GM19351 (cell line): ENCODE data around the gene HYCC2.
A peak's percentile ranks its signal among the peaks of the same experiment; 100 is the strongest.
"Not testable (repeated sequence)": the region's sequence is repeated elsewhere in the genome, so short reads cannot be mapped to it uniquely, and the experiment has no call there.

ENCODE experiments used
- ATAC-seq: cut with Tn5 transposase; IDR thresholded peaks from one replicate; pipeline ENCODE4 v1.9.1; 2021; ENCODE audit warnings: mild to moderate bottlenecking, moderate library complexity; ENCODE audit not compliant: unreplicated experiment

HYCC2 gene

DNA sequence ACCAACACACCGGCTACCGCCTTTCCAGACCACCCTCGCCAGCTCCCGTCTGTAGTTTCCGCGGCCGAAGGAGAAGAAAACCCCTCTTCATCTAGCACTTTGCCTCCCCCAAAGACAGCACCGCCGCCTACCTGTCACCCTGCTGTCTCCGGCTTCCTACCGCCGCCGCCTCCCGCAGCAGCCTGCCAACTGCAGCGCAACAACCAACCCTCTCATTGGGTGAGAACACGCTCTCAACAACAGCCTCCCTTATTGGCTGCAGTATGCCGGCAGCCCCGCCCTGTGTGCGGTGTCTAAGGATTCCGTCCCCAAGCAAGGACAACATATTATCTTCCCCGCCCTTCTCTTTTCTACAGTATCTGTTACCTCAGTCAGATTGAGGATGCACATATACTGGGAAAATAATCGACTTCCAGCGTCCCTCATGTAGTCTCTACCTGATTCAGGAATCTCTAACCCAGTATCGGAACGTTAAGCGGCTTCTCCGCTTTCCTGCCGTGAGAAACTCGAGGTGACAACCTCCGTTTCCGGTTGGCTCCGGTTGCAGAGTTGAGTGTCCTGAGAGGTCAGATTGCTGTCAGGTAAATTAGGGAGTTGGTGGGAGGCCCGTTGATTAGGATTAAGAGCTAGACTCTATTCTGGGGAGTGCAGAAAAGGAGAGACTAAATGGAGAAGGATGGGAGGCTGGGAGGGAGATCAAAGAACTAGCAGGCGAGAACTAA lies at the start of gene HYCC2, which contains the start of gene NDUFB3:
TSS of gene HYCC2 (minus strand) at position 193 of the 722 bp plus-strand sequence. CDS start 47,662 bp downstream, outside the sequence.
TSS of gene NDUFB3 (plus strand) at position 523 of the 722 bp plus-strand sequence. CDS start 6,882 bp downstream, outside the sequence.
- ATAC-seq: peak; percentile 96

- ATAC-seq: no peak
Observed at GRCh38 chr2:201118961-201119854, 47.7 kb upstream of the HYCC2 start.

DNA sequence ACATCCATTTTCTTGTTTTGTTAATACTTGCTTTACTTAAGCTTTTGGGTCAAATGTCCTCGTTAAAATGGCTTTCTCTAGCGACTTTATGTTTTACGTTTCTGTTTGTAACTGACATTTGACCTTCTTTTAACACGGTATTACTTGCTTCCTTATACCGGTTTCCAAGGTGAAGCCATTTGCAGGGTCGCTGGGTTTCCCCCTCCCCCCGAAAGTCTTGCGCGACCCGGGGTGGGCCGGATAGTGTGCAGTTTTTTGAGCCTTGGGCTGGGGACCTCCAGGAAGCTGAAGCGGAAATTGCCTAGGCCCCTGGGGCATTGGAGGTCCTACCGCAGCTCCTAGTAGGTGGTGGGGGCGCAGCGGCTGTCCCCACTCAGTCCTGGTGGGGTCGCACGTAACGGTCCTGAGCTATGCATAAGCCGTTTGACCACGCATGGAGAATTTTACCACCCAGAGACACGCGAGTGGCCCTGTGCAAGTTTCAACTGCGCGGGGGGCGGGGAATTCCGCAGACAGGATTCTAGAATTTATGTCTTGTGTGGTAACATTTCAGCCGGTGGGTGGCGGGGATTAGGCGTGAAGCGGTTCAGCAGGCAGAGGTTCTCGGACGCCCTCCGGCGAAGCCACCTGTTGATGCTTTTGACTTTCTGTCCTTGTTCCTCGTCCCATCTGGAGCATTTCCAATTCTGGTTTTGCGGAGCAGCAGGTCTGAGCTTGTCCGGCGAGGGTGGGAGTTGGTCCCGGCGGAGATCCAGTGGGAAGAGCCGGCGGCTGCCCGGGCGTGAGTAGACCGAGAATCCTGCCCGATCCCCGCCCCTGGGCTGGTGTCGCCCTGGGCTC lies 46.9 kb upstream of the HYCC2 start:
- ATAC-seq: peak; percentile 49

GRCh38 chr2:201117735-201118094 lies 46.2 kb upstream of the HYCC2 start:
- ATAC-seq: not testable (repeated sequence)

DNA sequence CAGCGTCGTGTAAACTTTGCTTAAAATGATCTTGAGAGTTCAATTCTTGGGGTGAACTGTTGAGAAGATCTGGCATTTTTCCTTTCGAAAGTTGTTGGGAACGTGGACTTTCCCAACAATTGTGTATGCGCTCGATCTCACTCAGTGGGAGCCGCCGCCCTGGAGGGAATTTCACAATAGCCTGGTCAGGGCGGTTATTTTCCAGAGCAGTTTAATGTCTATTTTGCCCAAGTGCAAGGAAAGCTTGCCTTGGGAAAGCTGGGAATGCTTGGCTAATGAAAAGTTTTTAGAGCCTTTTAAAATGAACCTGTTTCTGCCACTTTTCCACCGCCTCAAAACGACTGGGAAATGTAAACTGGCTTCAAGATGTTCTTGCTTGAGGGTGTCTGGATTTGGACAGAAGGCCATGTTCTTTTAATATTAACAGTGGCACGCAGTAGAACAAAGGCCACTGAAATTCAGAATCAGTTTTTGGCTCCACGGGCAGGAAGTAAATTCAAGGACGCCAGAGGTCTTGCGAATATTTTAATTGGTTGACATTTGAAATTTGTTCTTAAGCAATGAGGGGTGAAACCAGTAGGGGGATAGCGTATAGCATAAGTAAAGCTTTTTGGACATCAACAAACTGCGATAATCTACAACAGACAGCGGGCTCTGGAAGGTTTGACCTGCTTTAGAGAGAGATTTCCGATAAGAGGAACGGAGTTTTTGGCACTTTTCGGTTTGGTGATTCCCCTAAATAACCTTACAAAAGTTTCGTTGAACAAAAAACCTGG lies 45.7 kb upstream of the HYCC2 start:
- ATAC-seq: peak; percentile 28

DNA sequence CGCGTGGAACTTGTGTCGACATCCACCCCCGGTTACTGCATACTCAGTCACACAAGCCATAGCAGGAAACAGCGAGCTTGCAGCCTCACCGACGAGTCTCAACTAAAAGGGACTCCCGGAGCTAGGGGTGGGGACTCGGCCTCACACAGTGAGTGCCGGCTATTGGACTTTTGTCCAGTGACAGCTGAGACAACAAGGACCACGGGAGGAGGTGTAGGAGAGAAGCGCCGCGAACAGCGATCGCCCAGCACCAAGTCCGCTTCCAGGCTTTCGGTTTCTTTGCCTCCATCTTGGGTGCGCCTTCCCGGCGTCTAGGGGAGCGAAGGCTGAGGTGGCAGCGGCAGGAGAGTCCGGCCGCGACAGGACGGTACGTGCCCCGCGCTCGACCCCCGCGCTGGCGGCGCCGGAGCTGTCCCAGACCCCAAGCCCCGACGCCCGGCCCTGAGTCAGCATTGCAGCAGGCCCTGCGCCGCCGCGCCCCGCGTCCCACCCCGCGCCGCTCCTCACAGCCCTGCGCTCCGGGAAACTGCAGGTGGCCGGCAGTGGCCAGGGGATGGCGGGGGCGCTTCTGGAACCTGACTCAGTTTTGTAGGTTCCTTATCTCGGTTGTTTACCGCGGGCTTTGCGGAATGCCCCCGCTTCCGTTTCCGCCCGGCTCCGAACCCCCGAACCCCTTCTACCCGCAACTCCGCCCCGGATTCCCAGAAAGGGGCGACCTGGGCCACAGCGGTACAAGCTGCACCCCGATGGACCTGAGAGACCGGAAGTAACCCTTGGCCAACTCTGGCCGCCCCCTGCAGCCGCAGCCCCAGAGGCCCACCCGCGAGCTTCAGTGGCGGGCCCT lies 44.9 kb upstream of the HYCC2 start, which contains the start of gene CFLAR:
TSS of gene CFLAR (plus strand) at position 50 of the 844 bp plus-strand sequence. CDS start 13,702 bp downstream, outside the sequence.
- peak; percentile 34 for ATAC-seq

- no peak for ATAC-seq
Observed at GRCh38 chr2:201114846-201115245, 43.4 kb upstream of the HYCC2 start.

GRCh38 chr2:201114350-201114749 lies 42.9 kb upstream of the HYCC2 start:
- no peak for ATAC-seq

DNA sequence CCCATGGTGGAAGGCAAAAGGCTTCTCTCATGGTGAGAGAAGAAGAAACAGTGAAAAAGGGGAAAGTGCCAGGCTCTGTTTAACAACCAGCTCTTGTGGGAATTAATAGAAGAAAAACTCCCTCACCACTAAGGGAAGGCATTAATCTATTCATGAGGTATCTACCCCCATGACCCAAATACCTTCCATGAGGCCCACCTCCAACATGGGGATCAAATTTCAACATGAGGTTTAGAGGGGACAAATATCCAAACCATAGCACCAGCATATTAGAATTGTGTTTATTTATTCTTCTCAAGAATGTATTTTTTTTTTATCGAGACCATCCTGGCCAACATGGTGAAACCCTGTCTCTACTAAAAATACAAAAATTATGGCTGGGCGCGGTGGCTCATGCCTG lies 39.6 kb upstream of the HYCC2 start:
- no peak for ATAC-seq

DNA sequence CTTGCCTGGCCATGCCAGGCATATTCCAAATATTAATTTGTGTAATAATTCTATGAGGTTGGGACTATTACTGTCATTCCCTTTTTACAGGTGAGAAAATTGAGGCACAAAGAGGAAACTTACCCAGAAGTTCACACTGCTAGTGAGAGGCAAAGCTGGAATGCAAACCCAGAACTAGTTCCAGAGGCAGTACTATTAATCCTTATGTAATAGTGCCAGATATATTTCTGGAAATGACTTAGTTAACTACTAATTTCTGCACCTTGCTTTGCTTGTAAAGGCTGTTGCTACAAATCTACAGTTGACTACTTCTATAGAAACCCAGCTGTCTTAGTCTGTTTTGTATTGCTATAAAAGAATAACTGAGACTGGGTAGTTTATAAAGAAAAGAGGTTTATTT lies 39.1 kb upstream of the HYCC2 start:
- no peak for ATAC-seq

DNA sequence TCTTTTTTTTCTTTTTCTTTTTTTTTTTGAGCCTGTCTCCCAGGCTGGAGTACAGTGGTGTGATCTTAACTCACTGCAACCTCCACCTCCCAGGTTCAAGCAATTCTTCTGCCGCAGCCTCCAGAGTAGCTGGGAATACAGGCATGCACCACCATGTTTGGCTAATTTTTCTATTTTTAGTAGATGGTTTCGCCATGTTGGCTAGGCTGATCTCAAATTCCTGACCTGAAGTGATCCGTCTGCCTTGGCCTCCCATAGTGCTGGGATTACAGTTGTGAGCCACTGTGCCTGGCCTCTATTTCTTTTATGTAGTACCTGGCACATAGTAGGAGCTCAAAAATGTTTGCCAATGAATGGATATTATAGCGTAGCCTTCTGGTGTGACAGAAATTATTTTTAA lies 37.7 kb upstream of the HYCC2 start:
- ATAC-seq: no peak

DNA sequence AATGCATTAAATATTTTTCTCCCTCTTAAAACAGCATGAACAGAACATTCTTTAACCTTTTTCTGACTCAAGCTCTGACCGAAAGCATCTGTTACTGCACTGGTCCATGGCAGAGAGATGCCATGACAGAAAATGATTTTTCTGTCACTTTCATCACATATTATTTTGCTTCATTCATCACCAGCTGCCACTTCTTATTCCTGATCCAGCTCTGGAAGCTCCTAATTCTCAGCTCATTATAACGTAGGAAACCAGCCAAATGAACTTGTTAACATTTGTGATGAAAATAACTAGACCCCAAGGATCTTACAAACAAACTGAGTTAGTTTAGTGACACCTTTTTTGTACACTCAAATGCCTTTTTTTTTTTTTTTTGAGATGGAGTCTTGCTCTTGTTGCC lies 36.9 kb upstream of the HYCC2 start:
- no peak for ATAC-seq

DNA sequence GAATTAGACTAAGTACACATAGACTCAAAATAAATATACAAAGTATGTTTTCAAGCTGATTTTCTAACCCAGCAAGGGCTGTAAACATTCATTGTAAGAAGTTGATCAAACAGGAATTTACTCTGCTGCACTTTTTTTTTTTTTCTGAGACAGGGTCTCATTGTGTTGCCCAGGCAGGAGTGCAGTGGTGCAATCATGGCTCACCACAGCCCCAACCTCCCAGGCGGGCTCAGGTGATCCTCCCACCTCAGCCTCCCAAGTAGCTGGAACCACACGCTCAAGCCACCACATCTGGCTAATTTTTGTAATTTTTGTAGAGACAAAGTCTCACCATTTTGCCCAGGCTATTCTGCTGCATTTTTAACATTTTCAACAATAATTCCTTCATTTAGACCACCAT lies 36.2 kb upstream of the HYCC2 start:
- no peak for ATAC-seq

GRCh38 chr2:201105759-201106158 lies 34.3 kb upstream of the HYCC2 start:
- no peak for ATAC-seq

- ATAC-seq: no peak
Observed at GRCh38 chr2:201100497-201100896, 29.0 kb upstream of the HYCC2 start.

GRCh38 chr2:201093573-201093972 lies 22.1 kb upstream of the HYCC2 start:
- ATAC-seq: no peak

DNA sequence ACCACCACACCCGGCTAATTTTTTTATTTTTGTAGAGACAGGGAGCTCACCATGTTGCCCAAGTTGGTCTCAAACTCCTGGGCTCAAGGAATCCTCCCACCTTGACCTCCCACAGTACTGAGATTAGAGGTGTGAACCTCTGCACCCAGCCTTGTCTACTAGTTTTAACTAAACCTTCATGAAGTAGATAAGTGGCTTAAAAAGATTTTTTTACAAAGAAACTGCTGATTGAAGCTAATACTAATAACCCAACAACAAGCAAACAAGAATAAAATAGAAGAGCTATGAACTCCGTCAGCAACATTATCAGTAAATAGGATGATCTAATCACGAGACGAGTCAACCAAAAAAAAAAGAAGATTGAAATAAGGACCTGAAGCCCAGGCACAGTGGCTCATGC lies 19.1 kb upstream of the HYCC2 start:
- ATAC-seq: no peak

- ATAC-seq: no peak
Observed at GRCh38 chr2:201084863-201085262, 13.4 kb upstream of the HYCC2 start.

GRCh38 chr2:201074996-201075395 lies 3.5 kb upstream of the HYCC2 start:
- ATAC-seq: no peak
